Astrocyte of the spinal cord (primary cell): ENCODE measurements around the gene HLA-DRA.

Source experiments
- DNase-seq: peaks from one replicate; pipeline ENCODE4 v3.0.0; 2011; ENCODE audit warnings: low read depth, low spot score
- H3K4me3 ChIP-seq: 2 replicates; pipeline ENCODE4 v1.5.1; 2011; ENCODE audit warnings: low read depth, mild to moderate bottlenecking, low read length, moderate library complexity
- in situ Hi-C: cut with HindIII; loops from 2 replicates; pipeline ENCODE4 v1.10.0; 2017; ENCODE audit warnings: low sequenced_read_pairs
- TF ChIP-seq, protein P1 (sequence below): IDR thresholded peaks from 2 replicates; pipeline ENCODE4 v1.5.1; 2012; ENCODE audit warnings: low read depth, mild to moderate bottlenecking, low read length, inconsistent platforms

Gene HLA-DRA

DNA sequence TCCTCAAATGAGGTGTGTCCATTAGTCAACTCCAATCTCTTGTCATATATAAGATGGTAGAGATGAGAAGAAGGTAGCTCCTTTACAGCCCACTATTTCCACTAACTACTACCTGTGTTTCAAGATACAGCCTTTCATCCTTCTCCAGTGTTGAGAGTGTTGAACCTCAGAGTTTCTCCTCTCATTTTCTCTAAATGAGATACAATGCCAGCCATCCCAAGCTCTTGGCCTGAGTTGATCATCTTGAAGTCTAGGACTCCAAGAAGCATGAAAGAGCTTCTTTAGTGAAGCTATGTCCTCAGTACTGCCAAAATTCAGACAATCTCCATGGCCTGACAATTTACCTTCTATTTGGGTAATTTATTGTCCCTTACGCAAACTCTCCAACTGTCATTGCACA is 548 bp upstream of the HLA-DRA start:
- no peak for DNase-seq
- in situ Hi-C loops = no loop called here
- H3K4me3 ChIP-seq = no peak overlapping the region
- TF ChIP-seq, protein P1, sequence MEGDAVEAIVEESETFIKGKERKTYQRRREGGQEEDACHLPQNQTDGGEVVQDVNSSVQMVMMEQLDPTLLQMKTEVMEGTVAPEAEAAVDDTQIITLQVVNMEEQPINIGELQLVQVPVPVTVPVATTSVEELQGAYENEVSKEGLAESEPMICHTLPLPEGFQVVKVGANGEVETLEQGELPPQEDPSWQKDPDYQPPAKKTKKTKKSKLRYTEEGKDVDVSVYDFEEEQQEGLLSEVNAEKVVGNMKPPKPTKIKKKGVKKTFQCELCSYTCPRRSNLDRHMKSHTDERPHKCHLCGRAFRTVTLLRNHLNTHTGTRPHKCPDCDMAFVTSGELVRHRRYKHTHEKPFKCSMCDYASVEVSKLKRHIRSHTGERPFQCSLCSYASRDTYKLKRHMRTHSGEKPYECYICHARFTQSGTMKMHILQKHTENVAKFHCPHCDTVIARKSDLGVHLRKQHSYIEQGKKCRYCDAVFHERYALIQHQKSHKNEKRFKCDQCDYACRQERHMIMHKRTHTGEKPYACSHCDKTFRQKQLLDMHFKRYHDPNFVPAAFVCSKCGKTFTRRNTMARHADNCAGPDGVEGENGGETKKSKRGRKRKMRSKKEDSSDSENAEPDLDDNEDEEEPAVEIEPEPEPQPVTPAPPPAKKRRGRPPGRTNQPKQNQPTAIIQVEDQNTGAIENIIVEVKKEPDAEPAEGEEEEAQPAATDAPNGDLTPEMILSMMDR = no peak

DNA sequence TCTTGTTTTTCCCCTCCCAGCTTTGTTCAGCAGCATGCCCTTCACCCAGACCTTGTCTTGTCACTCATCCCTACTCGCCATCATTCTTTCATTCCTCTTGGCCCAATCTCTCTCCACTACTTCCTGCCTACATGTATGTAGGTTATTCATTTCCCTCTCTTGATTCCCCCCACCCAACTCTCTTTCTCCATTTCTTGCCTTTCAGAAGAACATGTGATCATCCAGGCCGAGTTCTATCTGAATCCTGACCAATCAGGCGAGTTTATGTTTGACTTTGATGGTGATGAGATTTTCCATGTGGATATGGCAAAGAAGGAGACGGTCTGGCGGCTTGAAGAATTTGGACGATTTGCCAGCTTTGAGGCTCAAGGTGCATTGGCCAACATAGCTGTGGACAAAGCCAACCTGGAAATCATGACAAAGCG is 2.6 kb downstream of the HLA-DRA start:
- TF ChIP-seq, protein P1 = no peak
- in situ Hi-C loops = no loop called here

DNA sequence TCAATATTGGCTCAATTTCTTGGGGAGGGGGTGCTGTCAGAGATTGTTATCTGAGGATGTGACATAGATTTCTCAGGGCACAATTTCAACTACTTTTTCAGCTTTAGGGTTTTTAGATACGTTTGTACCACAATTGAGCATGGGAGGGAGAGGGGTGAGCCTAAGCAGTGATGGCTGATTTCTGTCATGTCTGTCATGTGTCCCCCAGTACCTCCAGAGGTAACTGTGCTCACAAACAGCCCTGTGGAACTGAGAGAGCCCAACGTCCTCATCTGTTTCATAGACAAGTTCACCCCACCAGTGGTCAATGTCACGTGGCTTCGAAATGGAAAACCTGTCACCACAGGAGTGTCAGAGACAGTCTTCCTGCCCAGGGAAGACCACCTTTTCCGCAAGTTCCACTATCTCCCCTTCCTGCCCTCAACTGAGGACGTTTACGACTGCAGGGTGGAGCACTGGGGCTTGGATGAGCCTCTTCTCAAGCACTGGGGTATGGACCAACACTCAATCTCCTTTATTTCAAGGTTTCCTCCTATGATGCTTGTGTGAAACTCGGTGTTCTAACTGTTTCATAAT is 3.4 kb downstream of the HLA-DRA start:
- TF ChIP-seq, protein P1 = no peak
- in situ Hi-C loops = no loop called here
- no peak overlapping the region for H3K4me3 ChIP-seq
- DNase-seq = no peak

More for the DNA sequence above, 2.6 kb downstream of the HLA-DRA start:
- DNase-seq = no peak
- H3K4me3 ChIP-seq = no peak overlapping the region

DNA sequence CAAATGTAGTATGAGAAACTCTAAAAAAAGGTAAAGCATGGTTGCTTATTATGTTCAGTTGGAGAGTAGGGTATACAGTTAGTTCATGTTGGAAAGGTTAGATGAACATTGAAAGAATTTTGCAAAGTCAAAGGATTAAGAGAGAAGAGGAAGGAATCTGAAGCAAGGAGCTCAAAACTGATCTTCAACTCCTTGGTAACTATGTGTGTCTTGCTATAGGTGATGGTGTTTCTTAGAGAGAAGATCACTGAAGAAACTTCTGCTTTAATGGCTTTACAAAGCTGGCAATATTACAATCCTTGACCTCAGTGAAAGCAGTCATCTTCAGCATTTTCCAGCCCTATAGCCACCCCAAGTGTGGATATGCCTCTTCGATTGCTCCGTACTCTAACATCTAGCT is 4.7 kb downstream of the HLA-DRA start:
- TF ChIP-seq, protein P1 = no peak
- no peak overlapping the region for H3K4me3 ChIP-seq
- in situ Hi-C loops = no loop called here
- DNase-seq = no peak

DNA sequence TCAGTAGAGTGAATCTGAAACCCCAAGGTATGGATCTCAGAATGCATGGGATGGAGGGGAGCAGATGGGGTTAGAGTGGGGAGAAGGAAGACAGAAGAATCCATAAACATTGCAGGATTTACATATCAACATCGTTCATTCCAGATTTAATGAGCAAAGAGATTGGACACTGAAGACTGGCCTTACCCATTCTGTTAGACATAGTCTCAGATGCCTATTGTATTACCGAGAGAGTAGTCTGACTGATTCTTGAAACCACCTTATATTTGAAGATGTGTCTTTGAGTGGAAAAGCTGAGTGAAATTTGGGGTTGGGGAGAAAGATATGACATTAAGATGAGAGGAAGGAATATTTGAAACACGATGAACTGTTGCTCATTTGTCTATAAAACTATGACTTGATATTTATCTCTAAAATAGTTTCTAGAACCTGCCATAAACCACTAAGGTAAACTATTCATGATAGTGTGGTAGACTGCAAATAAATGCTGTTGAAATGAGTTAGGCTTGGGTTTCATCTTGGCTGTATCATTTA is 5.7 kb downstream of the HLA-DRA start:
- in situ Hi-C loops = no loop called here
- no peak for DNase-seq
- TF ChIP-seq, protein P1 = no peak
- H3K4me3 ChIP-seq = no peak overlapping the region

DNA sequence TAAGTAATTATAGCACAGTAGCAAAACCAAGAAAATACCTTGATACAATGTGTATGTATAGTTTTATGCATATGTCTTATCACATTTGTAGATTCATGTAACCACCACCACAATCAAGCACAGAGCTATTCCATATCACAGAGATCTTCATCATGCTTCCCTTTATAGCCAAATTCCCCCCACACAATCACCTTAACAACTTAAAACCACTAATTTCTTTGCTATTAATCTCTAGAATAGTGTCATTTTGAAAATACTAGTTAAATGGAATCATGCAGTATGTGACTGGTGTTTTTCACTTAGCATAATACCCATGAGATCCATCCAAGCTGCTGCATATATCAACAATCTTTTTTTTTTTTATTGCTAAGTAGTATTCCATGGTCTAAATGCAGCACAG is 8.2 kb downstream of the HLA-DRA start:
- TF ChIP-seq, protein P1 = no peak
- DNase-seq = no peak
- H3K4me3 ChIP-seq = no peak overlapping the region
- in situ Hi-C loops = no loop called here
